H9 (cell line): ENCODE measurements around the gene UBE2D2. TPM values are rescaled to one million over a fixed set of nuclear protein-coding genes. Genes with fewer than 3 reads are reported as not detected.

Experiments used
- DNase-seq: peaks from one replicate; pipeline ENCODE4 v3.0.0-alpha.2; 2017
- H2AFZ ChIP-seq: one replicate; pipeline ENCODE4 v1.6.1; 2013; ENCODE audit warnings: mild to moderate bottlenecking, low read length, control low read depth, moderate library complexity
- H2AK5ac ChIP-seq: 2 replicates; pipeline ENCODE4 v1.6.1; 2013; ENCODE audit warnings: low read length, control low read depth, mixed read lengths; ENCODE audit not compliant: insufficient read length
- H2BK120ac ChIP-seq: one replicate; pipeline ENCODE4 v1.6.1; 2013; ENCODE audit warnings: low read depth, mild to moderate bottlenecking, low read length, control low read depth, inconsistent platforms; ENCODE audit not compliant: poor library complexity, severe bottlenecking
- H2BK12ac ChIP-seq: 2 replicates; pipeline ENCODE4 v1.6.1; 2013; ENCODE audit warnings: low read length, control low read depth, mixed read lengths, low read depth; ENCODE audit not compliant: insufficient read length
- H2BK15ac ChIP-seq: 2 replicates; pipeline ENCODE4 v1.6.1; 2013; ENCODE audit warnings: low read depth, low read length, control low read depth
- H2BK20ac ChIP-seq: one replicate; pipeline ENCODE4 v1.6.1; 2013; ENCODE audit warnings: low read depth, mild to moderate bottlenecking, low read length, control low read depth, inconsistent platforms; ENCODE audit not compliant: poor library complexity, severe bottlenecking
- H2BK5ac ChIP-seq: 2 replicates; pipeline ENCODE4 v1.6.1; 2013; ENCODE audit warnings: low read length, control low read depth, mixed read lengths; ENCODE audit not compliant: insufficient read length
- H3K14ac ChIP-seq: 2 replicates; pipeline ENCODE4 v1.6.1; 2013; ENCODE audit warnings: low read length, control low read depth; ENCODE audit not compliant: insufficient read depth
- H3K18ac ChIP-seq: 2 replicates; pipeline ENCODE4 v1.6.1; 2013; ENCODE audit warnings: low read depth, mild to moderate bottlenecking, mixed read lengths, low read length, control low read depth; ENCODE audit not compliant: insufficient read length
- H3K23ac ChIP-seq: 2 replicates; pipeline ENCODE4 v1.6.1; 2013; ENCODE audit warnings: low read length, control low read depth, mixed read lengths, low read depth; ENCODE audit not compliant: insufficient read length
- H3K23me2 ChIP-seq: 2 replicates; pipeline ENCODE4 v1.6.1; 2013; ENCODE audit warnings: low read depth, mild to moderate bottlenecking, mixed read lengths, low read length, control low read depth; ENCODE audit not compliant: insufficient read length, poor library complexity, severe bottlenecking
- H3K27ac ChIP-seq: 2 replicates; pipeline ENCODE4 v1.5.1; 2013; ENCODE audit warnings: low read length, control low read depth, mixed read lengths, low read depth; ENCODE audit not compliant: insufficient read length
- H3K27me3 ChIP-seq: 2 replicates; pipeline ENCODE4 v1.6.1; 2013; ENCODE audit warnings: low read length, control low read depth, inconsistent platforms; ENCODE audit not compliant: insufficient read depth
- H3K4ac ChIP-seq: 2 replicates; pipeline ENCODE4 v1.6.1; 2013; ENCODE audit warnings: low read depth, mild to moderate bottlenecking, control low read depth, inconsistent platforms, low read length, moderate library complexity
- H3K4me1 ChIP-seq: 2 replicates; pipeline ENCODE4 v1.6.1; 2013; ENCODE audit warnings: low read length, control low read depth, inconsistent platforms; ENCODE audit not compliant: insufficient read depth
- H3K4me2 ChIP-seq: 2 replicates; pipeline ENCODE4 v1.6.1; 2013; ENCODE audit warnings: low read length, control low read depth, mixed read lengths; ENCODE audit not compliant: insufficient read length, insufficient read depth
- H3K56ac ChIP-seq: 2 replicates; pipeline ENCODE4 v1.6.1; 2013; ENCODE audit warnings: low read depth, mild to moderate bottlenecking, mixed read lengths, low read length, control low read depth; ENCODE audit not compliant: insufficient read length
- H3K79me1 ChIP-seq: 2 replicates; pipeline ENCODE4 v1.6.1; 2013; ENCODE audit warnings: low read depth, mild to moderate bottlenecking, moderate library complexity, low read length, control low read depth, inconsistent platforms; ENCODE audit not compliant: insufficient read depth, poor library complexity, severe bottlenecking
- H3K79me2 ChIP-seq: 2 replicates; pipeline ENCODE4 v1.6.1; 2013; ENCODE audit warnings: low read length, control low read depth, inconsistent platforms; ENCODE audit not compliant: insufficient read depth
- H3K9ac ChIP-seq: 2 replicates; pipeline ENCODE4 v1.6.1; 2013; ENCODE audit warnings: low read length, control low read depth, mixed read lengths; ENCODE audit not compliant: insufficient read length; ENCODE audit errors: extremely low read depth
- H3K9me3 ChIP-seq: one replicate; pipeline ENCODE4 v1.6.1; 2013; ENCODE audit warnings: low read depth, low read length, inconsistent platforms; ENCODE audit not compliant: control insufficient read depth
- H3T11ph ChIP-seq: one replicate; pipeline ENCODE4 v1.6.1; 2013; ENCODE audit warnings: mild to moderate bottlenecking, low read length, control low read depth, inconsistent platforms
- H4K20me1 ChIP-seq: one replicate; pipeline ENCODE4 v1.6.1; 2013; ENCODE audit not compliant: control insufficient read depth, insufficient read length, insufficient read depth
- H4K5ac ChIP-seq: 2 replicates; pipeline ENCODE4 v1.6.1; 2013; ENCODE audit warnings: low read depth, mild to moderate bottlenecking, mixed read lengths, low read length, control low read depth; ENCODE audit not compliant: insufficient read length
- H4K8ac ChIP-seq: replicated peaks from 2 replicates; pipeline ENCODE4 v1.6.1; 2013; ENCODE audit warnings: low read length, control low read depth, mixed read lengths, low read depth; ENCODE audit not compliant: insufficient read length
- H4K91ac ChIP-seq: 2 replicates; pipeline ENCODE4 v1.6.1; 2013; ENCODE audit warnings: low read depth, mild to moderate bottlenecking, moderate library complexity, mixed read lengths, low read length, control low read depth; ENCODE audit not compliant: insufficient read length
- H3K27ac Mint-ChIP-seq, 3 experiments: 2 replicates in 2 of 3; 3 replicates in 1 of 3; pipeline ENCODE4 v1.8.0; 2020 to 2021; ENCODE audit warnings: mixed read lengths in 3 of 3, mild to moderate bottlenecking in 1 of 3, moderate library complexity in 1 of 3
- H3K27me3 Mint-ChIP-seq: 2 replicates; pipeline ENCODE4 v1.8.0; 2021; ENCODE audit warnings: low read depth, mild to moderate bottlenecking, moderate library complexity, mixed read lengths
- H3K36me3 Mint-ChIP-seq, 3 experiments: 2 replicates in 2 of 3; 3 replicates in 1 of 3; pipeline ENCODE4 v1.8.0; 2020 to 2021; ENCODE audit warnings: low read depth in 3 of 3, mixed read lengths in 3 of 3; ENCODE audit not compliant: insufficient read depth in 1 of 3
- H3K4me1 Mint-ChIP-seq, 2 experiments: 2 replicates each; pipeline ENCODE4 v1.8.0; 2020; ENCODE audit warnings: mixed read lengths in 2 of 2
- H3K4me3 Mint-ChIP-seq, 2 experiments: 2 replicates in 1 of 2; 3 replicates in 1 of 2; pipeline ENCODE4 v1.8.0; 2020 to 2021; ENCODE audit warnings: mild to moderate bottlenecking in 2 of 2, mixed read lengths in 2 of 2, moderate library complexity in 1 of 2
- H3K9me3 Mint-ChIP-seq, 2 experiments: 2 replicates in 1 of 2; 3 replicates in 1 of 2; pipeline ENCODE4 v1.8.0; 2020; ENCODE audit warnings: mild to moderate bottlenecking in 2 of 2, mixed read lengths in 2 of 2, moderate library complexity in 1 of 2
- CTCF ChIP-seq: fragments of 200-600 bp; sonication (generic); conservative IDR thresholded peaks from 3 replicates; pipeline ENCODE4 v1.8.0; 2021; ENCODE audit warnings: antibody characterized with exemption, mild to moderate bottlenecking
- WGBS: extraction: QIAGEN DNeasy Blood & Tissue Kit; methylation state at CpG from one replicate; pipeline ENCODE4 v1.1.7; 2013; ENCODE audit warnings: missing lambda C conversion rate, low lambda C conversion rate, mixed read lengths; ENCODE audit not compliant: insufficient read length; ENCODE audit errors: extremely low coverage; 5-methylcytosine and 5-hydroxymethylcytosine counted together
- total RNA-seq: library from RNA; stranded (reverse); gene quantifications from 2 replicates; pipeline ENCODE4 v1.2.1, GENCODE V29; 2021

UBE2D2 gene
- total RNA-seq, 1 experiment from 2014 or later, result 236 TPM

GRCh38 chr5:139641116-139642080, 80.3 kb downstream of the UBE2D2 start:
- Histone ChIP-seq H3K79me1 (no peaks in the 10 kb centered on the region), H3T11ph (no peak overlapping the region), H3K14ac (no peak overlapping the region), H3K23me2 (no peaks in the 10 kb centered on the region), H4K8ac (no peak overlapping the region), H4K91ac (no peak overlapping the region), H4K20me1 (no peaks in the 10 kb centered on the region), H2BK12ac (no peak overlapping the region), H2BK15ac (no peak overlapping the region), H3K9ac (no peak overlapping the region), H3K56ac (no peak overlapping the region), H3K9me3 (no peaks in the 10 kb centered on the region), H2AK5ac (no peak overlapping the region), H3K27me3 (peaks cover 10% of the 10 kb centered on the region; the same call in 1 of the 2 replicates), H2BK120ac (no peak overlapping the region), H3K23ac (no peak overlapping the region), H3K18ac (no peak overlapping the region), H2AFZ (no peak overlapping the region), H3K4me2 (no peak overlapping the region), H2BK5ac (no peak overlapping the region), H3K79me2 (no peaks in the 10 kb centered on the region), H3K4ac (no peak overlapping the region), H3K27ac (no peak overlapping the region), H3K4me1 (peaks cover 25% of the 10 kb centered on the region; the same call in 1 of the 2 replicates), H4K5ac (no peak overlapping the region), H2BK20ac (no peak overlapping the region)
- no peak for TF ChIP-seq CTCF
- H3K4me3 Mint-ChIP-seq, result peak overlapping the region in 1 of 2 experiments; percentile 53; a peak in 2 of 5 replicates
- H3K4me1 Mint-ChIP-seq, result peaks cover 61 to 74% of the 10 kb centered on the region in 2 experiments
- 0 out of 7 replicates have a peak overlapping the region, but pooled peaks of 1 of the 3 experiments have one; percentile 23 for H3K27ac Mint-ChIP-seq
- no peak for DNase-seq
- no CpG with 5 or more reads among the region's 6 CpGs for WGBS
- H3K27me3 Mint-ChIP-seq, result peaks cover 37% of the 10 kb centered on the region
- peaks cover 0 to 11% (median 0%) of the 10 kb centered on the region in 3 experiments; a peak in 4 of 7 replicates for H3K36me3 Mint-ChIP-seq
- no peaks in the 10 kb centered on the region; a peak in 1 of 5 replicates for H3K9me3 Mint-ChIP-seq
